ENCODE data around the gene AFF3. TPM values are rescaled to one million over a fixed set of nuclear protein-coding genes. Genes with fewer than 3 reads are reported as not detected.

The AFF3 gene
- total and polyA plus RNA-seq, 2 of the 4 experiments (the other 2 are of a cell fraction) = 12.9 to 14.3 TPM

- H3K4me3 ChIP-seq (ENCODE audit: insufficient read depth, low read depth, low read length) = no peak overlapping the region
- no peak for ATAC-seq (ENCODE audit: low read depth)
- H3K14ac ChIP-seq (replicated peaks; ENCODE audit: low read depth, low read length) = 0 out of 2 replicates have a peak overlapping the region, but pooled peaks have one; percentile 31
- BruUV-seq (replicated peaks) = no TSS peak
- no peak overlapping the region for H3K18ac ChIP-seq (ENCODE audit: low read depth, low read length)
- in situ Hi-C loops (cut with MboI; ENCODE audit: low sequenced_read_pairs) = no loop called here
- H3K79me1 ChIP-seq (ENCODE audit: low read depth in 1 of 2, low read length in 2 of 2) = peaks cover 23 to 28% of the 10 kb centered on the region in 2 experiments; a peak in 3 of 4 replicates
- H2BK20ac ChIP-seq (ENCODE audit: low read depth, low read length) = peak overlapping the region; percentile 64
- no peak overlapping the region for H2BK5ac ChIP-seq (ENCODE audit: low read depth, low read length, poor library complexity, severe bottlenecking)
- TF ChIP-seq CTCF (conservative IDR thresholded peaks at IDR 0.05; ENCODE audit: low read depth, low read length) (no peak), RAD21 (IDR thresholded peaks at IDR 0.05; ENCODE audit: low read length) (no peak), SMC3 (IDR thresholded peaks at IDR 0.05; ENCODE audit: low read depth, low read length) (no peak), CEBPB (IDR thresholded peaks at IDR 0.05; ENCODE audit: low read depth, low read length) (no peak), MAFK (IDR thresholded peaks at IDR 0.05; ENCODE audit: low read depth, low read length) (no peak), MXI1 (IDR thresholded peaks at IDR 0.05; ENCODE audit: borderline replicate concordance, low read depth, low read length) (no peak), MAZ (IDR thresholded peaks at IDR 0.05; ENCODE audit: borderline replicate concordance, low read depth, low read length) (no peak)
- TF ChIP-seq, protein P1, sequence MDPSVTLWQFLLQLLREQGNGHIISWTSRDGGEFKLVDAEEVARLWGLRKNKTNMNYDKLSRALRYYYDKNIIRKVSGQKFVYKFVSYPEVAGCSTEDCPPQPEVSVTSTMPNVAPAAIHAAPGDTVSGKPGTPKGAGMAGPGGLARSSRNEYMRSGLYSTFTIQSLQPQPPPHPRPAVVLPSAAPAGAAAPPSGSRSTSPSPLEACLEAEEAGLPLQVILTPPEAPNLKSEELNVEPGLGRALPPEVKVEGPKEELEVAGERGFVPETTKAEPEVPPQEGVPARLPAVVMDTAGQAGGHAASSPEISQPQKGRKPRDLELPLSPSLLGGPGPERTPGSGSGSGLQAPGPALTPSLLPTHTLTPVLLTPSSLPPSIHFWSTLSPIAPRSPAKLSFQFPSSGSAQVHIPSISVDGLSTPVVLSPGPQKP (IDR thresholded peaks at IDR 0.05; ENCODE audit: borderline replicate concordance, low read depth, low read length) = no peak
- POLR2A ChIA-PET (ENCODE audit: unreplicated experiment) = no interaction called here
- DNase-seq = no peak
- H2AK5ac ChIP-seq (ENCODE audit: low read depth, low read length) = peak overlapping the region; percentile 58
- no peak overlapping the region; the same call in 2 of the 3 replicates for H2BK15ac ChIP-seq (ENCODE audit: low read depth, low read length)
- H3K9me3 ChIP-seq (ENCODE audit: control insufficient read depth, insufficient read depth, low read length) = peaks cover 7% of the 10 kb centered on the region
- H3K27ac ChIP-seq (ENCODE audit: insufficient read depth, low read length) = no peak overlapping the region
- peaks cover 9% of the 10 kb centered on the region for H3K4me1 ChIP-seq (ENCODE audit: control insufficient read depth, insufficient read depth, low read length)
- H3K9me1 ChIP-seq (ENCODE audit: insufficient read depth, low read length) = peaks cover 16% of the 10 kb centered on the region
- peak overlapping the region in 1 of 2 experiments; percentile 63; a peak in 1 of 4 replicates for H4K8ac ChIP-seq (ENCODE audit: low read depth in 2 of 2, low read length in 2 of 2)
- H3K4me2 ChIP-seq (ENCODE audit: low read depth, low read length) = no peak overlapping the region
- H3K23ac ChIP-seq (ENCODE audit: low read depth, low read length) = no peak overlapping the region
- no peak overlapping the region for H4K5ac ChIP-seq (ENCODE audit: low read depth, low read length)
- WGBS, 2 experiments (ENCODE audit: extremely low coverage in 2 of 2, insufficient read length in 1 of 2) = 100% methylated on average over 2 of the region's 6 CpGs; no CpG with 5 or more reads in 1 of the 2 experiments
- no peak overlapping the region for H3K9ac ChIP-seq (ENCODE audit: low read depth, low read length)
- H4K20me1 ChIP-seq (ENCODE audit: insufficient read depth, low read length) = no peaks in the 10 kb centered on the region
- H4K91ac ChIP-seq (ENCODE audit: insufficient read depth, low read depth, low read length) = peak overlapping the region; percentile 50
- intact Hi-C loops (cut with micrococcal nuclease) = no loop called here
- H3K56ac ChIP-seq (ENCODE audit: extremely low read depth, insufficient read depth, low read length) = no peak overlapping the region
- peak overlapping the region; percentile 74 for H3K4ac ChIP-seq (ENCODE audit: low read depth, low read length)
- no peaks in the 10 kb centered on the region for H3K27me3 ChIP-seq (ENCODE audit: control insufficient read depth, insufficient read depth, low read length)
- dilution Hi-C loops (cut with HindIII; ENCODE audit: low sequenced_read_pairs, unreplicated experiment) = no loop called here
- H2BK120ac ChIP-seq (ENCODE audit: low read depth, low read length) = peak overlapping the region; percentile 72; the same call in 1 of the 2 replicates
- CTCF ChIA-PET = no interaction called here
- peaks cover 6% of the 10 kb centered on the region; the same call in 1 of the 2 replicates for H3K36me3 ChIP-seq (ENCODE audit: control insufficient read depth, insufficient read depth, low read length)
- no peak overlapping the region for H2AK9ac ChIP-seq (replicated peaks; ENCODE audit: low read depth, low read length, poor library complexity)
- no peak overlapping the region for H2AFZ ChIP-seq (replicated peaks; ENCODE audit: low read length, poor library complexity)
These were observed 364.6 kb downstream of the AFF3 start for GRCh38 chr2:99777656-99778290.

All from IMR-90 (cell line).